Trophoblast cell (in vitro differentiated cells and primary cell): ENCODE data around the gene TMSB15B.

ENCODE experiments used
- DNase-seq, 2 donors: peaks; one replicate each; pipeline ENCODE4 v3.0.0-alpha.2; 2016
- H2AFZ ChIP-seq: 2 replicates; pipeline ENCODE4 v1.6.1; 2013; ENCODE audit warnings: low read length, moderate library complexity, mild to moderate bottlenecking; ENCODE audit not compliant: insufficient read depth, poor library complexity
- H2AK5ac ChIP-seq: 2 replicates; pipeline ENCODE4 v1.6.1; 2013; ENCODE audit warnings: mild to moderate bottlenecking, low read length
- H2BK120ac ChIP-seq: 2 replicates; pipeline ENCODE4 v1.6.1; 2013; ENCODE audit warnings: low read length, mild to moderate bottlenecking, moderate library complexity; ENCODE audit not compliant: insufficient read depth, poor library complexity
- H2BK12ac ChIP-seq: 2 replicates; pipeline ENCODE4 v1.6.1; 2013; ENCODE audit warnings: mild to moderate bottlenecking, low read length, moderate library complexity
- H2BK5ac ChIP-seq: 2 replicates; pipeline ENCODE4 v1.6.1; 2013; ENCODE audit warnings: low read length, low read depth, moderate library complexity, mild to moderate bottlenecking; ENCODE audit not compliant: poor library complexity
- H3K14ac ChIP-seq: 2 replicates; pipeline ENCODE4 v1.6.1; 2013; ENCODE audit warnings: mild to moderate bottlenecking, low read length
- H3K18ac ChIP-seq: 2 replicates; pipeline ENCODE4 v1.6.1; 2013; ENCODE audit warnings: mild to moderate bottlenecking, low read length
- H3K23ac ChIP-seq: 2 replicates; pipeline ENCODE4 v1.6.1; 2013; ENCODE audit warnings: low read length
- H3K27ac ChIP-seq: 2 replicates; pipeline ENCODE4 v1.5.1; 2013; ENCODE audit warnings: low read depth, mild to moderate bottlenecking, inconsistent platforms, low read length, moderate library complexity
- H3K27me3 ChIP-seq: 2 replicates; pipeline ENCODE4 v1.6.1; 2013; ENCODE audit warnings: inconsistent platforms, mild to moderate bottlenecking, low read length, moderate library complexity; ENCODE audit not compliant: insufficient read depth
- H3K36me3 ChIP-seq, 2 experiments: 1 replicate in 1 of 2; 2 replicates in 1 of 2; pipeline ENCODE4 v1.6.1; 2013; ENCODE audit warnings: low read length in 2 of 2, mild to moderate bottlenecking in 2 of 2, moderate library complexity in 1 of 2; ENCODE audit not compliant: insufficient read depth in 2 of 2, control insufficient read depth in 1 of 2
- H3K4ac ChIP-seq: 2 replicates; pipeline ENCODE4 v1.6.1; 2013; ENCODE audit warnings: low read depth, mild to moderate bottlenecking, low read length, moderate library complexity
- H3K4me1 ChIP-seq, 2 experiments: 1 replicate in 1 of 2; 2 replicates in 1 of 2; pipeline ENCODE4 v1.6.1; 2013; ENCODE audit warnings: low read length in 2 of 2, mild to moderate bottlenecking in 2 of 2, moderate library complexity in 1 of 2; ENCODE audit not compliant: insufficient read depth in 2 of 2, control insufficient read depth in 1 of 2
- H3K4me2 ChIP-seq: 2 replicates; pipeline ENCODE4 v1.6.1; 2013; ENCODE audit warnings: inconsistent platforms, mild to moderate bottlenecking, low read length, moderate library complexity
- H3K4me3 ChIP-seq: 2 replicates; pipeline ENCODE4 v1.5.1; 2013; ENCODE audit warnings: mild to moderate bottlenecking, low read depth, low read length, inconsistent platforms
- H3K79me1 ChIP-seq: one replicate; pipeline ENCODE4 v1.6.1; 2013; ENCODE audit warnings: low read length
- H3K79me2 ChIP-seq: 2 replicates; pipeline ENCODE4 v1.6.1; 2013; ENCODE audit warnings: low read length, mild to moderate bottlenecking; ENCODE audit not compliant: control insufficient read depth, insufficient read depth, poor library complexity
- H3K9ac ChIP-seq: 2 replicates; pipeline ENCODE4 v1.6.1; 2013; ENCODE audit warnings: mild to moderate bottlenecking, low read length
- H3K9me3 ChIP-seq: 2 replicates; pipeline ENCODE4 v1.6.1; 2013; ENCODE audit warnings: low read depth, mild to moderate bottlenecking, control low read depth, inconsistent platforms, low read length; ENCODE audit not compliant: insufficient read depth
- H4K12ac ChIP-seq: 2 replicates; pipeline ENCODE4 v1.6.1; 2013; ENCODE audit warnings: low read depth, mild to moderate bottlenecking, low read length, moderate library complexity
- H4K8ac ChIP-seq: 2 replicates; pipeline ENCODE4 v1.6.1; 2013; ENCODE audit warnings: low read depth, mild to moderate bottlenecking, low read length, moderate library complexity
- H4K91ac ChIP-seq: one replicate; pipeline ENCODE4 v1.6.1; 2013; ENCODE audit warnings: low read depth, mild to moderate bottlenecking, low read length, moderate library complexity
- WGBS: extraction: QIAGEN DNeasy Blood & Tissue Kit; methylation state at CpG from one replicate; pipeline ENCODE4 v1.1.7; 2013; ENCODE audit warnings: missing lambda C conversion rate; ENCODE audit not compliant: insufficient read length, insufficient coverage; ENCODE audit errors: extremely low coverage; 5-methylcytosine and 5-hydroxymethylcytosine counted together

The TMSB15B gene

DNA sequence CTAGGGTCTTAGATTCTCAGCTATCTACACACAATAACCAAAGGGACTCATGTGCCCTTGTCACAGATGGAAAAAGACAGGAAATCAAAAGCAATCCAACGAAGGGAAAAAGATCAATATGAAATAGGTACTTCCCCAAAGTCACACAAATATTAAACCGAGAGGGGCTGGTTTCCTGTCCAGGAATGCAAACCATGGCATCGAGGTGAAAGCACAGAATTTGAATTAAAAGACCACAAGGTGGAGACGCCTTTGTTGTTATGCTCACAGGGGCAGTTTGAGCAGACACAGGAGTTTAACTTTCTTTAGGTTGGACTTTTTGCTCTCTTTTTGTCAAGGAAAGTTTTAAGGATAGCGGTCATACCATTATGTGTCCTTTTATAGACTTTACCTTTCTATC, 36.8 kb downstream of the TMSB15B start:
- Histone ChIP-seq H2BK120ac (no peak overlapping the region), H3K79me2 (no peaks in the 10 kb centered on the region), H3K9ac (no peak overlapping the region), H3K27ac (no peak overlapping the region), H3K36me3 (no peaks in the 10 kb centered on the region), H2AK5ac (no peak overlapping the region), H3K27me3 (no peaks in the 10 kb centered on the region), H2AFZ (no peak overlapping the region), H3K4me3 (no peak overlapping the region), H2BK5ac (no peak overlapping the region), H4K12ac (no peak overlapping the region), H3K23ac (no peak overlapping the region), H3K18ac (no peak overlapping the region), H3K9me3 (no peaks in the 10 kb centered on the region), H3K14ac (no peak overlapping the region), H3K4me1 (no peaks in the 10 kb centered on the region), H2BK12ac (no peak overlapping the region), H3K79me1 (no peaks in the 10 kb centered on the region), H3K4ac (no peak overlapping the region), H4K8ac (no peak overlapping the region), H3K4me2 (no peak overlapping the region), H4K91ac (no peak overlapping the region)
- no CpG with 5 or more reads among the region's 5 CpGs for WGBS
- DNase-seq = no peak

GRCh38 chrX:104008831-104009230, 46.4 kb downstream of the TMSB15B start:
- H4K12ac ChIP-seq = no peak overlapping the region

GRCh38 chrX:104013158-104013557, 50.7 kb downstream of the TMSB15B start:
- no peak overlapping the region for H2BK120ac ChIP-seq
- no peak overlapping the region for H3K27ac ChIP-seq
- no peak overlapping the region for H4K91ac ChIP-seq
- no peak overlapping the region for H2BK12ac ChIP-seq
- no peak overlapping the region for H2AFZ ChIP-seq
- no peaks in the 10 kb centered on the region for H3K9me3 ChIP-seq
- no peak overlapping the region for H2AK5ac ChIP-seq
- no peak overlapping the region for H3K23ac ChIP-seq
- H3K4ac ChIP-seq = no peak overlapping the region
- H3K79me1 ChIP-seq = no peaks in the 10 kb centered on the region
- no peaks in the 10 kb centered on the region for H3K4me1 ChIP-seq
- H4K12ac ChIP-seq = no peak overlapping the region
- H3K9ac ChIP-seq = no peak overlapping the region
- no peaks in the 10 kb centered on the region for H3K27me3 ChIP-seq
- no peak overlapping the region for H3K4me2 ChIP-seq
- H3K14ac ChIP-seq = no peak overlapping the region
- no peak overlapping the region for H3K18ac ChIP-seq
- no CpG with 5 or more reads among the region's 24 CpGs for WGBS
- no peak overlapping the region for H3K4me3 ChIP-seq
- no peaks in the 10 kb centered on the region for H3K36me3 ChIP-seq
- no peak for DNase-seq
- no peaks in the 10 kb centered on the region for H3K79me2 ChIP-seq
- H2BK5ac ChIP-seq = no peak overlapping the region
- no peak overlapping the region for H4K8ac ChIP-seq

More at GRCh38 chrX:104008831-104009230, 46.4 kb downstream of the TMSB15B start:
- H3K9me3 ChIP-seq = no peaks in the 10 kb centered on the region
- no peaks in the 10 kb centered on the region for H3K36me3 ChIP-seq
- no peak overlapping the region for H3K4ac ChIP-seq
- H3K18ac ChIP-seq = no peak overlapping the region
- no peak overlapping the region for H3K4me3 ChIP-seq
- H2BK120ac ChIP-seq = no peak overlapping the region
- WGBS = no CpG with 5 or more reads among the region's 5 CpGs
- no peak overlapping the region for H4K8ac ChIP-seq
- no peaks in the 10 kb centered on the region for H3K79me1 ChIP-seq
- no peak overlapping the region for H2AK5ac ChIP-seq
- H2BK12ac ChIP-seq = no peak overlapping the region
- no peak overlapping the region for H3K27ac ChIP-seq
- H3K9ac ChIP-seq = no peak overlapping the region
- H3K79me2 ChIP-seq = no peaks in the 10 kb centered on the region
- no peak overlapping the region for H3K4me2 ChIP-seq
- no peaks in the 10 kb centered on the region for H3K4me1 ChIP-seq
- H3K27me3 ChIP-seq = no peaks in the 10 kb centered on the region
- H2BK5ac ChIP-seq = no peak overlapping the region
- no peak overlapping the region for H3K23ac ChIP-seq
- H4K91ac ChIP-seq = no peak overlapping the region
- no peak overlapping the region for H2AFZ ChIP-seq
- H3K14ac ChIP-seq = no peak overlapping the region
- DNase-seq = peak; percentile 56 to 80

DNA sequence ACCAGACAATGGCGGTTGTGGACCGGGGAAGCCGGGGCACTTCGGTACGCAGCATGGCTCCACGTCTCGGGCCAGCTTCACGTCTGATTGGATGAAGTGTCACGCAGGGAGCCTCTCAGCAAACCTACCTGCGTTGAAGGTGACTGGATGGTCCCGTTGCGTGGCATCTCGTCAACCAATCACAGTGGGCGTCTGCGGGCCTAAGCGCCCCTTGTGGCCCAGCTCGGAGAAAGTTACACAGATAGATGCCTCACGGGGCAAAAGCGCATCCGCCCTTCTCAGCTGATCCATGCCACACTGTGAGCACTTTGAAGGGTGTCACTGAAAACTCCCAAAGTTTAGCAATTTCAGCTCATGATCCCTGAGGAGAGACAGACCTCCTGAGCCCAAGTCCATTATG, 51.2 kb downstream of the TMSB15B start, which contains the start of gene H2BW1:
TSS of gene H2BW1 (minus strand) at position 103 of the 400 bp plus-strand sequence. CDS start 132 bp downstream, outside the sequence.
- Histone ChIP-seq H2AFZ (no peak within 1 kb of the TSS), H3K4me2 (no peak within 1 kb of the TSS), H2BK120ac (no peak within 1 kb of the TSS), H2AK5ac (no peak within 1 kb of the TSS), H2BK5ac (no peak within 1 kb of the TSS), H3K27me3 (no peaks in the 10 kb centered on the region), H3K4me1 (no peaks in the 10 kb centered on the region), H3K9me3 (no peaks in the 10 kb centered on the region), H2BK12ac (no peak within 1 kb of the TSS), H3K27ac (no peak within 1 kb of the TSS), H3K9ac (no peak within 1 kb of the TSS), H3K79me2 (no peaks in the 10 kb centered on the region), H3K14ac (no peak within 1 kb of the TSS), H4K8ac (no peak within 1 kb of the TSS), H4K12ac (no peak within 1 kb of the TSS), H3K79me1 (no peaks in the 10 kb centered on the region), H4K91ac (no peak within 1 kb of the TSS), H3K23ac (no peak within 1 kb of the TSS), H3K18ac (no peak within 1 kb of the TSS), H3K36me3 (no peaks in the 10 kb centered on the region), H3K4me3 (no peak within 1 kb of the TSS), H3K4ac (no peak within 1 kb of the TSS)
- no CpG with 5 or more reads among the region's 20 CpGs for WGBS
- DNase-seq = no peak
